AG04450 (cell line): ENCODE measurements around the gene LIPJ. TPM values are rescaled to one million over a fixed set of nuclear protein-coding genes. Genes with fewer than 3 reads are reported as not detected.

Experiments used
- CTCF ChIA-PET: fragments of 300-600, 350-600 bp; formaldehyde crosslinking; extraction: SDS; loops from one replicate; lab custom pipeline; 2022; ENCODE audit warnings: antibody characterized with exemption, inconsistent platforms; lab: Charles Lee
- POLR2A ChIA-PET: fragments of 350-600 bp; formaldehyde crosslinking; extraction: SDS; loops from one replicate; lab custom pipeline; 2021; ENCODE audit warnings: antibody characterized with exemption, inconsistent platforms; lab: Yijun Ruan, JAX
- DNase-seq: peaks from one replicate; pipeline ENCODE4 v3.0.0-alpha.2; 2011; ENCODE audit warnings: low read depth, low spot score
- H3K27ac ChIP-seq: one replicate; pipeline ENCODE4 v1.5.1; 2012; ENCODE audit warnings: low read depth, low read length, control low read depth
- H3K27me3 ChIP-seq: one replicate; pipeline ENCODE4 v1.6.0; 2012; ENCODE audit warnings: low read length; ENCODE audit not compliant: control insufficient read depth, insufficient read depth
- H3K4me3 ChIP-seq: 2 replicates; pipeline ENCODE4 v1.5.1; 2011; ENCODE audit warnings: mild to moderate bottlenecking, low read depth, low read length, control low read depth
- H3K9me3 ChIP-seq: 2 replicates; pipeline ENCODE4 v1.5.1; 2012; ENCODE audit warnings: low read length; ENCODE audit not compliant: control insufficient read depth, insufficient read depth
- CTCF ChIP-seq: IDR thresholded peaks from 2 replicates; pipeline ENCODE4 v1.5.1; 2011; ENCODE audit warnings: low read depth, low read length, control low read depth, inconsistent platforms
- polyA plus RNA-seq: library from polyadenylated mRNA; depleted of rRNA; stranded (reverse); fragments of >200 nt; gene quantifications from 2 replicates; pipeline ENCODE4 v1.2.3, GENCODE V29; 2011

Gene LIPJ
- polyA plus RNA-seq, 1 experiment = not detected

- no peak overlapping the region for H3K4me3 ChIP-seq
- H3K9me3 ChIP-seq = no peaks in the 10 kb centered on the region
- ChIA-PET CTCF (no interaction called here), POLR2A (no interaction called here)
- H3K27ac ChIP-seq = no peak overlapping the region
- TF ChIP-seq CTCF = no peak
- DNase-seq = no peak
- no peaks in the 10 kb centered on the region for H3K27me3 ChIP-seq
Measured at GRCh38 chr10:88608052-88608732, 21.6 kb downstream of the LIPJ start.

- POLR2A ChIA-PET = no interaction called here
- CTCF ChIA-PET = no interaction called here
- Histone ChIP-seq H3K27me3 (no peaks in the 10 kb centered on the region), H3K27ac (no peak overlapping the region), H3K4me3 (no peak overlapping the region), H3K9me3 (no peaks in the 10 kb centered on the region)
- no peak for TF ChIP-seq CTCF
- no peak for DNase-seq
Measured at GRCh38 chr10:88608780-88609179, 22.2 kb downstream of the LIPJ start.

GRCh38 chr10:88616250-88616977 is 29.9 kb downstream of the LIPJ start:
- Histone ChIP-seq H3K9me3 (no peaks in the 10 kb centered on the region; the same call in 1 of the 2 replicates), H3K27ac (no peak overlapping the region), H3K27me3 (no peaks in the 10 kb centered on the region), H3K4me3 (no peak overlapping the region)
- no peak for TF ChIP-seq CTCF
- DNase-seq = no peak
- POLR2A ChIA-PET = no interaction called here
- CTCF ChIA-PET = interaction anchor here (1.1 to 1.2 kb wide), 3 partner anchors 33 to 316 kb away, joined by 3 read pairs; partner anchors contain the start of gene RNLS

DNA sequence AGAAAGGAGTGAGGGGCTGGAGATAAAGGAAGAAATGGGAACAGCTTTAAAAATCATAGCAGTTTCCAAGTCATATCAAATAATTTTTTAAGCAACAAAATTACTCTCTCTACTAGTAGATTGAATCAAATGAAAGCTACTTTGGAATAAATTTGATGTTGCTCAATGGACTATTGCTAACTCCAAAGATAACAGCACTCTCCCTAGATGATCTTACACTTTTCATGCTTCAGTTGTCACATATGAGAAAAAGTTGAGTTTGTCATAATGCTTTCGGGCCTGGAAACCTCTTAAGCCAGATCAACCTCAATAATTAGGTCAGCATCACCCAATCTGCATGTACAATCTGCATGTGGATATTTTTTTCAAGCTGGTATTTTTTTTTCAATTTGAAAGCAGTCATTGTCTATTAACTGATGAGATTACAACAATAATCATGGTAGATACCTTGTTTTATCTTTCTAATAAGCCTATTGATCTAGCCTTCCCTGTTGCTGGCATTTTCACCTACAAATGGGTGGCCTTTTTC is 31.3 kb downstream of the LIPJ start:
- TF ChIP-seq CTCF = no peak
- Histone ChIP-seq H3K4me3 (no peak overlapping the region), H3K9me3 (no peaks in the 10 kb centered on the region; the same call in 1 of the 2 replicates), H3K27me3 (no peaks in the 10 kb centered on the region), H3K27ac (no peak overlapping the region)
- ChIA-PET POLR2A (interaction anchor here (1.2 kb wide), 1 partner anchor 35 kb away, joined by 3 read pairs; the partner anchor contains the start of gene RNLS), CTCF (interaction anchor here (1.0 to 1.2 kb wide), 3 partner anchors 35 to 70 kb away, joined by 3 read pairs; partner anchors contain the start of gene RNLS)
- DNase-seq = no peak
